Transverse colon (tissue), 4 donors: ENCODE results near the gene NUP98. TPM values are rescaled to one million over a fixed set of nuclear protein-coding genes. Genes with fewer than 3 reads are reported as not detected.

Experiments
- DNase-seq: peaks from one replicate; pipeline ENCODE4 v3.0.0-alpha.2; 2019
- H3K27ac ChIP-seq, 4 donors: fragments of 200-600 bp; sonication (generic); 2 replicates each; pipeline ENCODE4 v1.5.1; 2016 to 2018; ENCODE audit warnings: inconsistent platforms in 4 of 4
- H3K27me3 ChIP-seq: fragments of 200-600 bp; sonication (generic); 2 replicates; pipeline ENCODE4 v1.5.1; 2017; ENCODE audit warnings: inconsistent platforms
- H3K36me3 ChIP-seq, 4 donors: fragments of 200-600 bp; sonication (generic); 2 replicates each; pipeline ENCODE4 v1.5.1; 2017 to 2019; ENCODE audit warnings: inconsistent platforms in 4 of 4
- H3K4me1 ChIP-seq, 4 donors: fragments of 200-600 bp; sonication (generic); 2 replicates each; pipeline ENCODE4 v1.5.1; 2017 to 2020; ENCODE audit warnings: inconsistent platforms in 4 of 4
- H3K4me3 ChIP-seq, 4 donors: fragments of 200-600 bp; sonication (generic); 1 replicate in 1 of 4; 2 replicates in 3 of 4; pipeline versions ENCODE4 v1.5.1 to v1.6.1; 2017 to 2019; ENCODE audit warnings: inconsistent platforms in 4 of 4
- H3K9me3 ChIP-seq, 2 donors: fragments of 200-600 bp; sonication (generic); 2 replicates each; pipeline ENCODE4 v1.5.1; 2017 to 2019; ENCODE audit warnings: inconsistent platforms in 2 of 2
- CTCF ChIP-seq, 5 experiments: fragments of 200-600 bp in 3 of 5; fragments of 450-650 bp in 2 of 5; sonication (generic) in 3 of 5; IDR thresholded peaks; 1 replicate in 2 of 5; 2 replicates in 3 of 5; pipeline ENCODE4 v1.5.1; 2016 to 2017; ENCODE audit warnings: antibody characterized with exemption in 5 of 5, inconsistent platforms in 3 of 5, mild to moderate bottlenecking in 2 of 5, moderate library complexity in 1 of 5
- EP300 ChIP-seq: sonication (generic); formaldehyde crosslinking; IDR thresholded peaks from one replicate; pipeline ENCODE4 v1.6.1; 2017; ENCODE audit warnings: antibody characterized with exemption, low read depth
- POLR2A ChIP-seq: fragments of 450-650 bp; IDR thresholded peaks from one replicate; pipeline ENCODE4 v1.6.1; 2016; ENCODE audit warnings: antibody characterized with exemption, mild to moderate bottlenecking, moderate library complexity
- POLR2AphosphoS5 ChIP-seq, 3 donors: sonication (generic); formaldehyde crosslinking; IDR thresholded peaks; one replicate each; pipeline ENCODE4 v1.6.1; 2016; ENCODE audit warnings: antibody characterized with exemption in 3 of 3
- WGBS, 2 donors: methylation state at CpG; one replicate each; pipeline ENCODE4 v1.1.5; 2018; ENCODE audit warnings: low coverage in 1 of 2; 5-methylcytosine and 5-hydroxymethylcytosine counted together
- in situ Hi-C, 4 donors: fragments of 200-750 bp; cut with MboI; loops; one replicate each; pipeline versions ENCODE4 v1.15.0 to v1.15.1; 2017; ENCODE audit warnings: low sequenced_read_pairs in 3 of 4, low pct_ligation_motif_present in 1 of 4, low pct_unique_long_range_greater_than_20kb in 1 of 4
- intact Hi-C: fragments of 100-400 bp; cut with DNase I; formaldehyde crosslinking; loops from one replicate; pipeline ENCODE4 v1.15.1; 2023; ENCODE audit warnings: low total_unique reads
- total RNA-seq, 4 donors: library from RNA; depleted of rRNA; stranded (reverse); fragments of >200 nt; gene quantifications; one replicate each; pipeline ENCODE4 v1.1.0, GENCODE V29; 2016

Gene NUP98
- total RNA-seq, 4 donors from 2014 or later = 37.0 to 103 (median 72.4) TPM

GRCh38 chr11:3802011-3802790 lies 4.8 kb upstream of the NUP98 start:
- Histone ChIP-seq H3K4me3 (no peak overlapping the region), H3K27ac (peak overlapping the region in 3 of 4 donors; percentile 3 to 45 (median 10)), H3K9me3 (no peaks in the 10 kb centered on the region), H3K36me3 (no peaks in the 10 kb centered on the region), H3K27me3 (no peaks in the 10 kb centered on the region), H3K4me1 (peaks cover 0 to 11% (median 7%) of the 10 kb centered on the region in 4 donors)
- no peak for DNase-seq
- WGBS, 2 donors = 60 to 64% methylated on average over 4 of the region's 4 CpGs
- TF ChIP-seq EP300 (no peak), CTCF (IDR thresholded peaks at IDR 0.05) (no peak), POLR2A (no peak), POLR2AphosphoS5 (IDR thresholded peaks at IDR 0.05) (no peak)
- in situ Hi-C loops (no loop called here), intact Hi-C loops (no loop called here)

GRCh38 chr11:3799873-3800272 lies 2.5 kb upstream of the NUP98 start:
- Histone ChIP-seq H3K36me3 (no peaks in the 10 kb centered on the region), H3K4me3 (no peak overlapping the region), H3K27me3 (no peaks in the 10 kb centered on the region), H3K9me3 (no peaks in the 10 kb centered on the region), H3K27ac (no peak overlapping the region), H3K4me1 (peaks cover 8 to 25% (median 22%) of the 10 kb centered on the region in 4 donors)
- 81 to 90% methylated on average over 4 of the region's 5 CpGs for WGBS, 2 donors
- DNase-seq = no peak
- intact Hi-C loops (no loop called here), in situ Hi-C loops (no loop called here)
- TF ChIP-seq CTCF (IDR thresholded peaks at IDR 0.05) (no peak), POLR2A (no peak), EP300 (no peak), POLR2AphosphoS5 (IDR thresholded peaks at IDR 0.05) (no peak)

GRCh38 chr11:3799143-3799542 lies 1.8 kb upstream of the NUP98 start:
- intact Hi-C loops (no loop called here), in situ Hi-C loops (no loop called here)
- TF ChIP-seq EP300 (no peak), POLR2A (no peak), CTCF (IDR thresholded peaks at IDR 0.05) (no peak), POLR2AphosphoS5 (IDR thresholded peaks at IDR 0.05) (no peak)
- H3K27me3 ChIP-seq = no peaks in the 10 kb centered on the region
- no peak for DNase-seq
- 92 to 93% methylated on average over 3 to 9 of the region's 9 CpGs for WGBS, 2 donors
- H3K4me1 ChIP-seq = peaks cover 9 to 31% (median 22%) of the 10 kb centered on the region in 4 donors
- H3K27ac ChIP-seq = no peak overlapping the region
- no peak overlapping the region for H3K4me3 ChIP-seq
- H3K36me3 ChIP-seq = peaks cover 0 to 4% (median 0%) of the 10 kb centered on the region in 4 donors
- no peaks in the 10 kb centered on the region for H3K9me3 ChIP-seq

- WGBS, 2 donors = 0 to 2% methylated on average over 9 to 24 of the region's 26 CpGs
- TF ChIP-seq EP300 (no peak), CTCF (IDR thresholded peaks at IDR 0.05) (no peak), POLR2A (no peak), POLR2AphosphoS5 (IDR thresholded peaks at IDR 0.05) (no peak)
- in situ Hi-C loops = no loop called here
Measured at GRCh38 chr11:3796801-3797328, 489 bp downstream of the NUP98 start.

More at GRCh38 chr11:3796801-3797328, 489 bp downstream of the NUP98 start:
- Histone ChIP-seq H3K4me3 (peak overlapping the region; percentile 87 to 98 (median 94)), H3K36me3 (peaks cover 0 to 21% (median 7%) of the 10 kb centered on the region in 4 donors), H3K27ac (peak overlapping the region; percentile 92 to 98 (median 96)), H3K27me3 (no peaks in the 10 kb centered on the region), H3K9me3 (no peaks in the 10 kb centered on the region), H3K4me1 (peaks cover 9 to 33% (median 20%) of the 10 kb centered on the region in 4 donors)
- no peak for DNase-seq
- intact Hi-C loops = no loop called here
